HepG2 (cell line): ENCODE data around the gene PPP6R2. TPM values are rescaled to one million over a fixed set of nuclear protein-coding genes. Genes with fewer than 3 reads are reported as not detected.

Experiments
- AKAP8 ChIP-seq: sonication (generic); formaldehyde crosslinking; IDR thresholded peaks from 2 replicates; pipeline ENCODE4 v1.5.1; 2020; ENCODE audit warnings: mild to moderate bottlenecking, missing genetic modification reagents
- DPF2 ChIP-seq: sonication (generic); formaldehyde crosslinking; IDR thresholded peaks from 2 replicates; pipeline ENCODE4 v1.4.0; 2020; ENCODE audit warnings: mild to moderate bottlenecking, low read depth, missing genetic modification reagents, borderline replicate concordance
- FOXA3 ChIP-seq: IDR thresholded peaks from 2 replicates; pipeline ENCODE4 v1.6.1; 2016; ENCODE audit warnings: missing genetic modification reagents, missing compliant biosample characterization
- FOXP4 ChIP-seq: sonication (generic); formaldehyde crosslinking; IDR thresholded peaks from 2 replicates; pipeline ENCODE4 v1.4.0; 2020; ENCODE audit warnings: missing genetic modification reagents
- HNRNPK ChIP-seq: fragments of 200-400 bp; formaldehyde crosslinking; IDR thresholded peaks from 2 replicates; pipeline ENCODE4 v1.6.1; 2018; ENCODE audit warnings: low read length, low read depth, moderate library complexity, mild to moderate bottlenecking; ENCODE audit not compliant: poor library complexity, severe bottlenecking
- HNRNPUL1 ChIP-seq: fragments of 200-400 bp; formaldehyde crosslinking; IDR thresholded peaks from 2 replicates; pipeline ENCODE4 v1.6.1; 2017; ENCODE audit warnings: low read depth, mild to moderate bottlenecking, low read length, moderate library complexity
- MEIS2 ChIP-seq: sonication (generic); formaldehyde crosslinking; IDR thresholded peaks from 2 replicates; pipeline ENCODE4 v1.9.0; 2021; ENCODE audit warnings: mild to moderate bottlenecking, missing genetic modification reagents
- MYC ChIP-seq: sonication (generic); formaldehyde crosslinking; IDR thresholded peaks from 2 replicates; pipeline ENCODE4 v1.9.0; 2021; ENCODE audit warnings: missing genetic modification reagents, borderline replicate concordance
- NBN ChIP-seq: fragments of 450-650 bp; conservative IDR thresholded peaks from 2 replicates; pipeline ENCODE4 v1.6.1; 2017
- SAFB2 ChIP-seq: sonication (generic); formaldehyde crosslinking; IDR thresholded peaks from 2 replicates; pipeline ENCODE4 v1.5.1; 2020; ENCODE audit warnings: missing genetic modification reagents, low read depth, mild to moderate bottlenecking, borderline replicate concordance
- TCF12 ChIP-seq, 2 experiments: fragments of 450-650 bp in 1 of 2; sonication (generic) in 1 of 2; formaldehyde crosslinking in 1 of 2; IDR thresholded peaks; 2 replicates each; pipeline versions ENCODE4 v1.6.1 to v1.8.0; 2017 to 2022; ENCODE audit warnings: antibody characterized with exemption in 1 of 2, mild to moderate bottlenecking in 1 of 2, missing genetic modification reagents in 1 of 2, moderate library complexity in 1 of 2
- ZFP36 ChIP-seq: fragments of 150-350 bp; IDR thresholded peaks from 2 replicates; pipeline ENCODE4 v1.6.1; 2018; ENCODE audit warnings: borderline replicate concordance, low read length, low read depth; ENCODE audit not compliant: partially characterized antibody
- ZFY ChIP-seq: sonication (generic); formaldehyde crosslinking; IDR thresholded peaks from 2 replicates; pipeline ENCODE4 v1.4.0; 2020; ENCODE audit warnings: missing genetic modification reagents
- ZIK1 ChIP-seq: sonication (generic); formaldehyde crosslinking; IDR thresholded peaks from 2 replicates; pipeline ENCODE4 v1.5.0; 2020; ENCODE audit warnings: mild to moderate bottlenecking, low read depth, missing genetic modification reagents, borderline replicate concordance
- ZKSCAN1 ChIP-seq: fragments of 150-350 bp; IDR thresholded peaks from 2 replicates; pipeline ENCODE4 v1.6.1; 2014; ENCODE audit warnings: low read length
- ZNF33A ChIP-seq: sonication (generic); formaldehyde crosslinking; IDR thresholded peaks from 2 replicates; pipeline ENCODE4 v1.5.1; 2020; ENCODE audit warnings: missing genetic modification reagents, mild to moderate bottlenecking, moderate library complexity, borderline replicate concordance
- ZNF589 ChIP-seq: sonication (generic); formaldehyde crosslinking; conservative IDR thresholded peaks from 2 replicates; pipeline ENCODE4 v1.8.0; 2022; ENCODE audit warnings: mild to moderate bottlenecking, moderate library complexity, missing genetic modification reagents
- ZNF598 ChIP-seq: sonication (generic); formaldehyde crosslinking; IDR thresholded peaks from 2 replicates; pipeline ENCODE4 v1.5.1; 2020; ENCODE audit warnings: mild to moderate bottlenecking, missing genetic modification reagents, borderline replicate concordance
- ZNF776 ChIP-seq: sonication (generic); formaldehyde crosslinking; IDR thresholded peaks from 2 replicates; pipeline ENCODE4 v1.4.0; 2020; ENCODE audit warnings: mild to moderate bottlenecking, missing genetic modification reagents
- ZSCAN20 ChIP-seq: sonication (generic); formaldehyde crosslinking; IDR thresholded peaks from 2 replicates; pipeline ENCODE4 v1.4.0; 2020; ENCODE audit warnings: missing genetic modification reagents, mild to moderate bottlenecking, borderline replicate concordance
- polyA plus RNA-seq, 8 experiments: library from polyadenylated mRNA; depleted of rRNA in 3 of 8; stranded (reverse) in 7 of 8; unstranded in 1 of 8; fragments of >200 nt; fragmentation: Illumina TruSeq in 4 of 8; extraction: Trizol in 4 of 8; gene quantifications; 2 replicates each; pipeline versions ENCODE4 v1.2.1 to v1.2.3, GENCODE V29; 2011 to 2016; ENCODE audit warnings: low read depth in 4 of 8, missing spikeins in 1 of 8, mixed read lengths in 1 of 8; ENCODE audit not compliant: insufficient read depth in 1 of 8
- total RNA-seq, 5 experiments: library from RNA; depleted of rRNA; stranded (reverse); fragments of >200 nt; fragmentation: Illumina TruSeq; extraction: Trizol; gene quantifications; 2 replicates each; pipeline ENCODE4 v1.2.3, GENCODE V29; 2016; ENCODE audit warnings: low read depth in 1 of 5
- TF ChIP-seq, protein P1 (sequence below): sonication (generic); formaldehyde crosslinking; IDR thresholded peaks from 2 replicates; pipeline ENCODE4 v1.5.0; 2020; ENCODE audit warnings: mild to moderate bottlenecking, missing genetic modification reagents
- TF ChIP-seq, protein P2 (sequence below): sonication (generic); formaldehyde crosslinking; IDR thresholded peaks from 2 replicates; pipeline ENCODE4 v1.4.0; 2020; ENCODE audit warnings: mild to moderate bottlenecking, missing genetic modification reagents
- TF ChIP-seq, protein P3 (sequence below): sonication (generic); formaldehyde crosslinking; IDR thresholded peaks from 2 replicates; pipeline ENCODE4 v1.4.0; 2020; ENCODE audit warnings: missing genetic modification reagents

PPP6R2 gene
- total and polyA plus RNA-seq, 2 of the 13 experiments (the other 11 are each of a cell fraction or from before 2014, with no cell fraction given), result 55.0 to 102 TPM

- TF ChIP-seq SAFB2 (CRISPR knock-in tag), result no peak
- no peak for TF ChIP-seq ZKSCAN1
- no peak for TF ChIP-seq ZNF589 (CRISPR knock-in tag)
- peak; percentile 77 for TF ChIP-seq ZFP36
- TF ChIP-seq HNRNPUL1, result no peak
- peak; percentile 27; the same call in 1 of the 2 replicates for TF ChIP-seq MEIS2
- no peak for TF ChIP-seq NBN
- TF ChIP-seq TCF12 (IDR thresholded peaks at IDR 0.05), result no peak
- TF ChIP-seq TCF12 (CRISPR knock-in tag; IDR thresholded peaks at IDR 0.05), result 0 out of 2 replicates have a peak, but pooled peaks have one; percentile 42
- TF ChIP-seq, protein P1, sequence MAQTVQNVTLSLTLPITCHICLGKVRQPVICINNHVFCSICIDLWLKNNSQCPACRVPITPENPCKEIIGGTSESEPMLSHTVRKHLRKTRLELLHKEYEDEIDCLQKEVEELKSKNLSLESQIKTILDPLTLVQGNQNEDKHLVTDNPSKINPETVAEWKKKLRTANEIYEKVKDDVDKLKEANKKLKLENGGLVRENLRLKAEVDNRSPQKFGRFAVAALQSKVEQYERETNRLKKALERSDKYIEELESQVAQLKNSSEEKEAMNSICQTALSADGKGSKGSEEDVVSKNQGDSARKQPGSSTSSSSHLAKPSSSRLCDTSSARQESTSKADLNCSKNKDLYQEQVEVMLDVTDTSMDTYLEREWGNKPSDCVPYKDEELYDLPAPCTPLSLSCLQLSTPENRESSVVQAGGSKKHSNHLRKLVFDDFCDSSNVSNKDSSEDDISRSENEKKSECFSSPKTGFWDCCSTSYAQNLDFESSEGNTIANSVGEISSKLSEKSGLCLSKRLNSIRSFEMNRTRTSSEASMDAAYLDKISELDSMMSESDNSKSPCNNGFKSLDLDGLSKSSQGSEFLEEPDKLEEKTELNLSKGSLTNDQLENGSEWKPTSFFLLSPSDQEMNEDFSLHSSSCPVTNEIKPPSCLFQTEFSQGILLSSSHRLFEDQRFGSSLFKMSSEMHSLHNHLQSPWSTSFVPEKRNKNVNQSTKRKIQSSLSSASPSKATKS, result no peak
- TF ChIP-seq ZFY (CRISPR knock-in tag), result peak; percentile 66
- no peak for TF ChIP-seq ZNF33A (CRISPR knock-in tag)
- TF ChIP-seq DPF2 (CRISPR knock-in tag), result no peak
- TF ChIP-seq FOXP4, result no peak
- TF ChIP-seq, protein P2, sequence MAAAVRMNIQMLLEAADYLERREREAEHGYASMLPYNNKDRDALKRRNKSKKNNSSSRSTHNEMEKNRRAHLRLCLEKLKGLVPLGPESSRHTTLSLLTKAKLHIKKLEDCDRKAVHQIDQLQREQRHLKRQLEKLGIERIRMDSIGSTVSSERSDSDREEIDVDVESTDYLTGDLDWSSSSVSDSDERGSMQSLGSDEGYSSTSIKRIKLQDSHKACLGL (CRISPR knock-in tag), result peak; percentile 51; the same call in 1 of the 2 replicates
- TF ChIP-seq HNRNPK, result peak; percentile 38
- TF ChIP-seq, protein P3, sequence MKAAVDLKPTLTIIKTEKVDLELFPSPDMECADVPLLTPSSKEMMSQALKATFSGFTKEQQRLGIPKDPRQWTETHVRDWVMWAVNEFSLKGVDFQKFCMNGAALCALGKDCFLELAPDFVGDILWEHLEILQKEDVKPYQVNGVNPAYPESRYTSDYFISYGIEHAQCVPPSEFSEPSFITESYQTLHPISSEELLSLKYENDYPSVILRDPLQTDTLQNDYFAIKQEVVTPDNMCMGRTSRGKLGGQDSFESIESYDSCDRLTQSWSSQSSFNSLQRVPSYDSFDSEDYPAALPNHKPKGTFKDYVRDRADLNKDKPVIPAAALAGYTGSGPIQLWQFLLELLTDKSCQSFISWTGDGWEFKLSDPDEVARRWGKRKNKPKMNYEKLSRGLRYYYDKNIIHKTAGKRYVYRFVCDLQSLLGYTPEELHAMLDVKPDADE (CRISPR knock-in tag), result 0 out of 2 replicates have a peak, but pooled peaks have one; percentile 58
- 0 out of 2 replicates have a peak, but pooled peaks have one; percentile 21 for TF ChIP-seq ZNF598
- peak; percentile 59 for TF ChIP-seq ZNF776 (CRISPR knock-in tag)
- peak; percentile 22; the same call in 1 of the 2 replicates for TF ChIP-seq MYC
- no peak for TF ChIP-seq AKAP8
- TF ChIP-seq ZSCAN20 (CRISPR knock-in tag), result no peak
- no peak for TF ChIP-seq ZIK1 (CRISPR knock-in tag)
- TF ChIP-seq FOXA3 (CRISPR knock-in tag), result no peak
Observed at GRCh38 chr22:50473855-50474671, 130.9 kb downstream of the PPP6R2 start (continued).
